DND-41 (cell line): Measurements from ENCODE around the gene MT1G.
"Not testable (repeated sequence)": the region's sequence is repeated elsewhere in the genome, so short reads cannot be mapped to it uniquely, and the experiment has no call there.

Experiments used
- ATAC-seq: fragments of 200-7000 bp; cut with Tn5 transposase; 3 replicates; pipeline ENCODE4 v1.9.1; 2021; ENCODE audit warnings: low read depth; ENCODE audit not compliant: insufficient read depth
- DNase-seq: peaks from one replicate; pipeline ENCODE4 v3.0.0-alpha.2; 2020
- H2AFZ ChIP-seq: 2 replicates; pipeline ENCODE4 v1.6.0; 2012; ENCODE audit warnings: low read depth, low read length
- H3K27ac ChIP-seq: 2 replicates; pipeline ENCODE4 v1.5.1; 2012; ENCODE audit warnings: low read length, inconsistent platforms
- H3K27me3 ChIP-seq: fragments of 200-600 bp; sonication (generic); 2 replicates; pipeline ENCODE4 v1.6.0; 2012; ENCODE audit warnings: low read length, mild to moderate bottlenecking, inconsistent platforms; ENCODE audit not compliant: insufficient read depth, poor library complexity
- H3K36me3 ChIP-seq: 2 replicates; pipeline ENCODE4 v1.5.1; 2012; ENCODE audit warnings: low read length, inconsistent platforms; ENCODE audit not compliant: insufficient read depth
- H3K4me1 ChIP-seq: 2 replicates; pipeline ENCODE4 v1.5.1; 2012; ENCODE audit warnings: mild to moderate bottlenecking, low read length; ENCODE audit not compliant: insufficient read depth
- H3K4me2 ChIP-seq: 2 replicates; pipeline ENCODE4 v1.6.0; 2012; ENCODE audit warnings: mild to moderate bottlenecking, moderate library complexity, low read length, inconsistent platforms; ENCODE audit not compliant: insufficient read depth
- H3K4me3 ChIP-seq, 2 experiments: fragments of 200-600 bp in 1 of 2; shearing (Covaris generic) in 1 of 2; 2 replicates each; pipeline ENCODE4 v1.5.1; 2012 to 2016; ENCODE audit warnings: inconsistent platforms in 2 of 2, low read length in 2 of 2, mild to moderate bottlenecking in 2 of 2, low read depth in 1 of 2, moderate library complexity in 1 of 2
- H3K79me2 ChIP-seq: 2 replicates; pipeline ENCODE4 v1.6.0; 2012; ENCODE audit warnings: low read length, inconsistent platforms; ENCODE audit not compliant: insufficient read depth
- H3K9ac ChIP-seq: 2 replicates; pipeline ENCODE4 v1.6.0; 2012; ENCODE audit warnings: low read depth, mild to moderate bottlenecking, inconsistent platforms, low read length, moderate library complexity
- H3K9me3 ChIP-seq: 2 replicates; pipeline ENCODE4 v1.5.1; 2012; ENCODE audit warnings: low read length, moderate library complexity, mild to moderate bottlenecking, inconsistent platforms; ENCODE audit not compliant: insufficient read depth, severe bottlenecking
- H4K20me1 ChIP-seq: 2 replicates; pipeline ENCODE4 v1.6.0; 2012; ENCODE audit warnings: low read length; ENCODE audit not compliant: insufficient read depth
- CTCF ChIP-seq: IDR thresholded peaks from 2 replicates; pipeline ENCODE4 v1.5.1; 2012; ENCODE audit warnings: borderline replicate concordance, low read length, moderate library complexity, mild to moderate bottlenecking; ENCODE audit not compliant: poor library complexity, severe bottlenecking; ENCODE audit errors: extremely low read depth
- EZH2 ChIP-seq: IDR thresholded peaks from 3 replicates; pipeline ENCODE4 v1.6.1; 2012; ENCODE audit warnings: borderline replicate concordance, low read depth, mild to moderate bottlenecking, moderate library complexity, low read length, inconsistent platforms; ENCODE audit not compliant: severe bottlenecking

MT1G gene

GRCh38 chr16:56679078-56679730 lies 11.3 kb upstream of the MT1G start:
- H3K9me3 ChIP-seq = no peaks in the 10 kb centered on the region
- H2AFZ ChIP-seq = no peak overlapping the region
- no peak overlapping the region for H3K4me2 ChIP-seq
- H3K4me1 ChIP-seq = peaks cover 27% of the 10 kb centered on the region
- no peak overlapping the region for H3K4me3 ChIP-seq
- no peaks in the 10 kb centered on the region for H3K36me3 ChIP-seq
- DNase-seq = no peak
- H3K27me3 ChIP-seq = peaks cover 11% of the 10 kb centered on the region
- H3K27ac ChIP-seq = no peak overlapping the region
- TF ChIP-seq CTCF (no peak), EZH2 (no peak)
- no peak for ATAC-seq
- H3K9ac ChIP-seq = no peak overlapping the region
- H3K79me2 ChIP-seq = no peaks in the 10 kb centered on the region
- H4K20me1 ChIP-seq = no peaks in the 10 kb centered on the region

- no peak for ATAC-seq
- H3K4me2 ChIP-seq = no peak overlapping the region
These were observed 9.6 kb upstream of the MT1G start for GRCh38 chr16:56677474-56677873.

GRCh38 chr16:56675685-56676210 lies 7.9 kb upstream of the MT1G start:
- H3K27me3 ChIP-seq = peaks cover 17% of the 10 kb centered on the region
- DNase-seq (peak; percentile 62), ATAC-seq (peak; percentile 88)
- peaks cover 2% of the 10 kb centered on the region; the same call in 1 of the 2 replicates for H3K4me1 ChIP-seq
- H2AFZ ChIP-seq = no peak overlapping the region
- H3K36me3 ChIP-seq = no peaks in the 10 kb centered on the region
- H4K20me1 ChIP-seq = no peaks in the 10 kb centered on the region
- H3K27ac ChIP-seq = no peak overlapping the region
- peak overlapping the region; percentile 41; the same call in 1 of the 2 replicates for H3K4me2 ChIP-seq
- TF ChIP-seq CTCF (no peak), EZH2 (no peak)
- H3K4me3 ChIP-seq = no peak overlapping the region
- no peaks in the 10 kb centered on the region for H3K9me3 ChIP-seq
- H3K9ac ChIP-seq = no peak overlapping the region
- H3K79me2 ChIP-seq = no peaks in the 10 kb centered on the region

More at GRCh38 chr16:56677474-56677873, 9.6 kb upstream of the MT1G start:
- Histone ChIP-seq H3K36me3 (no peaks in the 10 kb centered on the region), H3K9me3 (no peaks in the 10 kb centered on the region), H3K9ac (no peak overlapping the region), H3K79me2 (no peaks in the 10 kb centered on the region), H3K4me1 (peaks cover 12% of the 10 kb centered on the region), H3K27ac (no peak overlapping the region), H2AFZ (no peak overlapping the region), H3K4me3 (no peak overlapping the region), H4K20me1 (no peaks in the 10 kb centered on the region), H3K27me3 (peaks cover 11% of the 10 kb centered on the region)
- TF ChIP-seq EZH2 (no peak), CTCF (no peak)
- no peak for DNase-seq

GRCh38 chr16:56674570-56674969 lies 6.7 kb upstream of the MT1G start:
- not testable (repeated sequence) for H2AFZ ChIP-seq, H4K20me1 ChIP-seq, H3K27ac ChIP-seq, H3K9me3 ChIP-seq, H3K79me2 ChIP-seq, H3K4me2 ChIP-seq, DNase-seq, H3K9ac ChIP-seq, H3K36me3 ChIP-seq, ATAC-seq, H3K4me1 ChIP-seq, H3K4me3 ChIP-seq
- peaks cover 27% of the 10 kb centered on the region for H3K27me3 ChIP-seq
